LHCN-M2 (cell line): ENCODE data around the gene ALKBH6. TPM values are rescaled to one million over a fixed set of nuclear protein-coding genes. Genes with fewer than 3 reads are reported as not detected.
"Not testable (repeated sequence)": the region's sequence is repeated elsewhere in the genome, so short reads cannot be mapped to it uniquely, and the experiment has no call there.

Source experiments
- DNase-seq: peaks from one replicate; pipeline ENCODE4 v3.0.0-alpha.2; 2012; ENCODE audit warnings: low read depth
- total RNA-seq: library from RNA; depleted of rRNA; stranded (reverse); fragments of >200 nt; gene quantifications from 2 replicates; pipeline ENCODE4 v1.2.3, GENCODE V29; 2014

Gene ALKBH6
- total RNA-seq, 1 experiment from 2014 or later: 32.6 TPM

GRCh38 chr19:35993923-35994598, 20.0 kb downstream of the ALKBH6 start:
- DNase-seq: no peak

DNA sequence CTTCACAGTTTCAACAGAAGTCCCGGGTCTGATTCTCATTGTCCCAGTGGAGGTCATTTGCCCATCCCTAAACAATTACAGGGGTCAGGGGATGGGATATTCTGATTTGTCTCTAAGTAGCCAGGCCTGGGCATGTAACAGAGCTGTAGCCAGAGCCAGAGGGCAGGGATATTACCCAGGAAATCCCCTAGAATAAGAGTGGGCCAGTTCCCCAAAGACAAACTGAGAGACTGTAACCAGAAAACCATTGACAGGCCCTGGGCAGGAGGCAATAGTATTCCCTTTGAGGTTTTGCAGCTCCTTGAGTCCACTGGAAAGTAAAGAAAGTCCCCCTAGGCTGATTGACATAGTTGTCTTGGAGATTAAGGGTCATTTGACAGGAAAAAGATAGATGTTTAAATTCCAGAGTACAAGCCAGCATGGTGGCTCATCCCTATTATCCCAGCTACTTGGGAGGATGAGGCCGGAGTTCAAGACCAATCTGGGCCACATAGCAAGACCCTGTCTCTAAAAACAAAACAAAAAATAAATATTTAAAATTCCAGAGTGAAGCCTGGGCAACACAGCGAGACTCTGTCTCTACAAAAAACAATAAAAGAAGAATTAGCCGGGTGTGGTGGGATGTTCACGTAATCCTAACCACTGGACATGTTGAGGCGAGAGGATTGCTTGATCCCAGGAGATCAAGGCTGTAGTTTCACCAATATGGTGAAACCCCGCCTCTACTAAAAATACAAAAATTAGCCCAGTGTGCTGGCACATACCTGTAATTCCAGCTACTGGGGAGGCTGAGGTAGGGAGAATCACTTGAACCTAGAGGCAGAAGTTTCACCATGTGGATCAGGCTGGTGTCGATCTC, 20.9 kb downstream of the ALKBH6 start:
- no peak for DNase-seq

DNA sequence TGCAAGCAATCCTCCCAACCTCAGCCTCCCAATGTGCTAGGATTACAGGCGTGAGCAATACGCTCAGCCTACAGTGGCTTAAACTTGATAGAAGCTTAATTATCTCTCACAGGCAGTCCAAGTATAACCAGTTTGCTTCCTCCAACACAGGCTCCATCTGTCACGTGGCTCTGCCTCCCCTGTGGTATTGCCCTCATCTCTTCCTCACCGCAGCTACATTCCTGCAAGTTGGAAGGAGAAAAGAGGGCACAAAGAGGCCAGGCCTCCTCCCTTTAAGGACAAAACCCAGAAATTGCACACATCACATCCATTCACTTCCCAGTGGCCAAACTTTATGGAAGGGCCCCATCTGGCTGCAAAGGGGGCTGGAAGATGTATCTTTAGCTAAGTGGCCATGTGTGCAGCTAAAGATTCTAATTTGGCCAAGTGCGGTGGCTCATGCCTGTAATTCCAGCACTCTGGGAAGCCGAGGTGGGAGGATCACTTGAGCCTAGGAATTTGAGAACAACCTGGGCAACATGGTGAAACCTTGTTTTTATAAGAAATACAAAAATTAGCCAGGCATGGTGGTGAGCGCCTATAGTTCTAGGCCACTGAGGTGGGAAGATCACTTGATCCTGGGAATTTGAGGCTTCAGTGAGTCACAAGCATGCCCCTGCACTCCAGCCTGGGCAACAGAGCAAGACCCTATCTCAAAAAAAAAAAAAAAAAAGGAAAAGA, 22.1 kb downstream of the ALKBH6 start:
- peak; percentile 38 for DNase-seq

DNA sequence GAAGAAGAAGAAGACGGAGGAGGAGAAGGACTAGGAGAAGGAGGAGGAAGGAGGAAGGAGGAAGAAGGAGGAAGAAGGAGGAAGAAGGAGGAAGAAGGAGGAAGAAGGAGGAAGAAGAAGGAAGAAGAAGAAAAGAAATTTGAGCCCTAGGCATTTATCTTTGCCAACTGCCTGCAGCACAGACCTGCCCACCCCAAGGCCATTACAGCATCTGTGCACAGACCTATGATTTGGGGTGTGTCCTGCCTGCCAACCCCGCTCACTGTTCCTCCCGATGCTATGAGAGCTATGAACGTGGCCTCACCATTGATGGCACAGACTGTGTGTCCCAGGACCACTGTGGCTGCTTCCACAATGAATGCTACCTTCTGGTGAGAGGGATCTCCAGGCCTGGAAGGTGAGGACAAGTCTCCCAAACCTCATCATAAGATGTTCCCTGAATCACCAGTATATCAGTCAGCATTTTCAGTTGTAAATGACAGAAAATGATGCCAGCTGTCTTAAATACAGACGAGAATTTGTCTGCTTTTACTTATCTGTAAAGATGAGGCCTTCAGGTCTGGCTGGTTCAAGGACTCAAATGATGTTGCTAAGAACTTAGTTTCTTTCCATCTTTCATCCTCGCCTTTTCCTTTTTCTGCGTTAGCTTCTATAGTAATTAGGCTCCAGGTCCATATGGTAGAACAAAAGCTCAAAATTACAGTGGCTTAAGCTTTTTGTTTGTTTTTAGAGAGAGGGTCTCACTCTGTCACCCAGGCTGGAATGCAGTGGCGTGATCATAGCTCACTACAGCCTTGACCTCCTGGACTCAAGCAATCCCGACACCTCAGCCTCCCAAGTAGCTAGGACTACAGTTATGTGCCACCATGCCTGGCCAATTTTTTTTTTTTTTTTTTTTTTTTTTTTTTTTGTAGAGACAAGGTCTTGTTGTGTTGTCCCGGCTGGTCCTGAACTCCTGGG, 23.0 kb downstream of the ALKBH6 start:
- DNase-seq: no peak

GRCh38 chr19:35990156-35990555, 23.9 kb downstream of the ALKBH6 start:
- no peak for DNase-seq

GRCh38 chr19:35988824-35989223, 25.2 kb downstream of the ALKBH6 start:
- DNase-seq: no peak

DNA sequence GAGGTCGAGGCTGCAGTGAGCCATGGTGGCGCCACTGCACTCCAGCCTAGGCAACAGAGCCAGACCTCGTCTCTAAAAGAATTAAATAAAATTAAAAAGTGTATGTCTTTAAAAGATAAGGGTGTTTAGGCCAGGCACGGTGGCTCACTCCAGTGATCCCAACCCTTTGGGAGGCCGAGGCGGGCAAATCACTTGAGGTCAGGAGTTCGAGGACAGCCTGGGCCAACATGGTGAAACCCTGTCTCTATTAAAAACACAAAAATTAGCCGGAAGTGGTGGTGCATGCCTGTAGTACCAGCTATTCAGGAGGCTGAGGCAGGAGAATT, 26.5 kb downstream of the ALKBH6 start:
- DNase-seq: no peak

DNA sequence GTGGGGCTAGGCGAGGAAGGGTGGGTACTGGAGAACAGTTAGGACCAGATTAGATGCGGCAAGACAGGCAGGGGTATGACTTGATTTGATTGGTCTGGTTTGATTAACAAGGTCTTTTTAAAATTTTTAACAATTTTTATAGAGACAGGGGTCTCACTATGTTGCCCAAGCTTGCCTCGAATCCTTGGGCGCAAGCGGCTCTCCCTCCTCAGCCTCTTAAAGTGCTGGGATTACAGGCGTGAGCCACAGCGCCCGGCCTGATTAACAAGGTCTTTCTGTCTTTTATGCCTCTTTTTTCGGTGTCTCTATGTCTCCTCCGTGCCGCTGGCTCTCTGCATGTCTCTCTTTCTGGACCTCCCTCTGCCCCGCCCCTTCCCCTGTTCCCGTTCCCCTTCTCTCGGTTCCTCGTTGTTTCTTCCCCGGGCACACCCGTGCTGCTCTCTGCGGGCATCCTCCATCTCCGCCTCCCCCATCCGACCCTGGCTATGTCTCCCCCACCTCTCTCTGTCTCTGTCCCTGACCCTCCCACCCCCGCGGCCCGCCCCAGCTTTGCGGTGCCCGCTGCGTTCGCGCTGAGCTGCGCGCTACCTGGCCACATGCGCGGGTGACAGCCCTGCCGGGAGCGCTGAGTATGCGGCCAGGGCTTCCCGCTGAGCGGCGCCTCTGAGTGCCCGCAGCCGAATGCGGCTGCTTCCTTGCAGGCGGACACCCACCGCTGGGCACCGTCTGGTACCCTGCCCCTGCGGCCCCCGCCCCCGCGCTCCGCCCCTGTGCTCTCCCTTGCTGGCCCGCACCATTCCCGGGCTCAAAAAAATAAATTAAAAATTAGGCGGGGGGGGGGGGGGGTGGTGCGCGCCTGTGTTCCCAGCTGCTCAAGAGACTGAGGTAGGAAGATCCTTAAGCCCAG, 27.1 kb downstream of the ALKBH6 start:
- peak; percentile 13 for DNase-seq

GRCh38 chr19:35986111-35986510, 27.9 kb downstream of the ALKBH6 start:
- no peak for DNase-seq

GRCh38 chr19:35983177-35983576, 30.8 kb downstream of the ALKBH6 start:
- DNase-seq: no peak

DNA sequence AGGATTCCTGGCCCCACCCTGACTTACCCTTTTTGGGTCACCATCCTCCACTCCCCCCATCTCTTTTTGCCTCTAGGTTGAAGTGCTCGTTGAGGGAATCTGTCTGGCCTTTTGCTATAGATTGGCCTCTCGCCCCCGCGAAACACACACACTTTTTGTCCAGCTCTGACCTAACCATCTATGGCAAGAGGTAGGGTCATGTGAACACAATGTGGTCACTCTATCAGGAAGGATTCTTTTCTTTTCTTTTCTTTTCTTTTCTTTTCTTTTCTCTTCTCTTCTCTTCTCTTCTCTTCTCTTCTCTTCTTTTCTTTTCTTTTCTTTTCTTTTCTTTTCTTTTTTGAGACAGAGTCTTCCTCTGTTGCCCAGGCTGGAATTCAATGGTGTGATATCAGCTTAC, 33.0 kb downstream of the ALKBH6 start:
- not testable (repeated sequence) for DNase-seq

GRCh38 chr19:35978832-35979365, 35.1 kb downstream of the ALKBH6 start:
- no peak for DNase-seq

GRCh38 chr19:35978271-35978670, 35.7 kb downstream of the ALKBH6 start:
- DNase-seq: no peak

DNA sequence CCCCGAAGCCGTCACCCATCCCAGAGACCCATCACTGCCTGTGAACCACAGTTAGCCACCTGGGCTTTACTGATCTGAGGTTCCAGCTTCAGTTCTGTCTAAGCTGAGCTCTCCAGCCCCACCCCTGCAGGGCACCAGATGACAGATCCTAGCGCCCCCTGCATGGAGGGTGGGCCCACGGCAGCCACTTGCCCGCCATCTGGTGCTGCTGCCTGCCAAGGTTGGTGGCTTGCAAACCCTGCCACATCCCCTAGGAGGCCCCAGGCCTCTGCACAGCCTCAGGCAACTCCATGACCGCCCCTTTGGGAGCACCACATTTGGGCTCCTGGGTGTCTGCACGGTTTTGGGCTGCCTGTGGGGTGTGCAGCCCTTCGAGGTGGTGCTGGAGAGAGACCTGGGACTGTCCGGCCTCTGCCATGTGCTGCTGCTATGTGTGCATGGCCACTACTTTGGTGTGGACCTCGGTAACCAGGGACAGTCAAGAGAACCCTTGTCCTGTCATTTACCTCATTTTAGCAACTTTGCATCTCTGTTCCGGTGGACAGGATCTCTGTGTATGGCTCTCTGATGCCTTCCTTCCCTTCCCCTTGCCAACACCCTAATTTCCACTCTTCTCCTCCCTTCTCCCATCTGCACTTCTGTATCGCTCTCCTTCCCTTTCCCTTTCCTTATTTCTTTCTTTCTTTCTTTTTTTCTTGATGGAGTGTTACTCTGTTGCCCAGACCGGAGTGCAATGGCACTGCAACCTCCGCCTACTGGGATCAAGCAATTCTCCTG, 36.4 kb downstream of the ALKBH6 start:
- no peak for DNase-seq

DNA sequence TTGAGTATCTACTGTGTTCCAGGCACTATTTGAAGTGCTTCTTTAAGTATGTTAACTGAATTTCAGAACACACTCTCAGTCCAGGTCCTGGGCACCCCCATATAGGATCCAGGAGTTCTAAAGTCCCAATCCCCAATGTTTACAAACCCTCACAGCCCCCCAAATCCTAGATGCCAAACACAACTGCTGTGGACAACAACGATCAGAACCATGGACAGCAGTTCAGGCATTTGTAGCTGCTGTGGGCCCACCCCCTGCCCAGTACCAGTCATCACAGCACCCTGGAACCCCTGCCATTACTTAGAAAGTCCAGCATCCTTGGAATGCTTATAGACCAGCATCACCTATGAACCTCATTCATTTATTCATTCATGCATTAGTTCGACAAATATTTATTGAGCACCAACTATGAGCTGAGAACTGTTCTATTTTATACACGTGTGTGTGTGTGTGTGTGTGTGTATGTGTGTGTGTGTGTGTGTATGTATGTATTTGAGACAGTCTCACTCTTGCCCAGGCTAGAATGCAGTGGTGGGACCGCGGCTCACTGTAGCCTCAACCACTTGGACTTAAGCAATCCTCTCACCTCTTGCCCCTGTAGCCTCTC, 38.3 kb downstream of the ALKBH6 start:
- no peak for DNase-seq

- no peak for DNase-seq
Observed at GRCh38 chr19:35973487-35973886, 40.5 kb downstream of the ALKBH6 start.

DNA sequence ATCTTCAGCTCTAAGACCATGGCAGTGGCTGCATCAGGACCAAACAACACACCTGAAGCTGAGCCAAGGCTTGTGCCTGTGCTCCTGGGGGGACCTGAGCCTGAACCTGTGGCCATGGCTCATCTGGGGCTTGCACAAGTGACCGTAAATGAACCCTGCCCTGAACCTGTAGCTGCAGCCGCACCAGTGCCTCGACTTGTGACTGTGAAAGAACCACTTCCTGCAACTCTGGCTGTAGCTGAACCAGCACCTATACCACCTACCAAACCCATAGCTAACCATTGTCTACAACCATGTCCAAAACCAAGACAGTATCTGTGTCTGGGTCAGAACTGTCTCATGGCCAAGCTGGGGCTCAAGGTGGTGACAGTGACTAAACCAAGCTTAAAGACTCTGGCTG, 47.2 kb downstream of the ALKBH6 start:
- DNase-seq: no peak

GRCh38 chr19:35963514-35963913, 50.5 kb downstream of the ALKBH6 start:
- DNase-seq: peak; percentile 53
